Measurements from ENCODE around the gene NR2C2AP.
"Not testable (repeated sequence)": the region's sequence is repeated elsewhere in the genome, so short reads cannot be mapped to it uniquely, and the experiment has no call there.

NR2C2AP gene

GRCh38 chr19:19203012-19203856, at the start of gene NR2C2AP:
NR2C2AP (minus strand) TSS chr19:19203414; CDS start chr19:19203060, 354 bp downstream.
- DNase-seq, result peak; percentile 94

GRCh38 chr19:19250196-19250801, 47.1 kb upstream of the NR2C2AP start:
- DNase-seq, result no peak

- no peak for DNase-seq
Observed at GRCh38 chr19:19240476-19240875, 37.3 kb upstream of the NR2C2AP start.

- DNase-seq, result no peak
Observed at GRCh38 chr19:19239675-19240074, 36.5 kb upstream of the NR2C2AP start.

GRCh38 chr19:19238126-19238894, 35.1 kb upstream of the NR2C2AP start:
- no peak for DNase-seq

GRCh38 chr19:19236173-19236572, 33.0 kb upstream of the NR2C2AP start:
- DNase-seq, result no peak

GRCh38 chr19:19234220-19234816, 31.1 kb upstream of the NR2C2AP start:
- DNase-seq, result no peak

- no peak for DNase-seq
Observed at GRCh38 chr19:19232261-19232721, 29.1 kb upstream of the NR2C2AP start.

GRCh38 chr19:19230999-19231398, 27.8 kb upstream of the NR2C2AP start:
- DNase-seq, result no peak

GRCh38 chr19:19229701-19230100, 26.5 kb upstream of the NR2C2AP start:
- no peak for DNase-seq

GRCh38 chr19:19227217-19227616, 24.0 kb upstream of the NR2C2AP start:
- no peak for DNase-seq

GRCh38 chr19:19226663-19227062, 23.4 kb upstream of the NR2C2AP start:
- DNase-seq, result no peak

GRCh38 chr19:19226204-19226603, 23.0 kb upstream of the NR2C2AP start:
- no peak for DNase-seq

- DNase-seq, result peak; percentile 78
Observed at GRCh38 chr19:19224852-19225494, 21.8 kb upstream of the NR2C2AP start.

GRCh38 chr19:19224150-19224851, 21.1 kb upstream of the NR2C2AP start:
- no peak for DNase-seq

GRCh38 chr19:19223636-19224035, 20.4 kb upstream of the NR2C2AP start:
- DNase-seq, result no peak

GRCh38 chr19:19223060-19223459, 19.8 kb upstream of the NR2C2AP start:
- DNase-seq, result no peak

- DNase-seq, result not testable (repeated sequence)
Observed at GRCh38 chr19:19221000-19221399, 17.8 kb upstream of the NR2C2AP start.

- no peak for DNase-seq
Observed at GRCh38 chr19:19218911-19219310, 15.7 kb upstream of the NR2C2AP start.

- DNase-seq, result no peak
Observed at GRCh38 chr19:19217099-19217498, 13.9 kb upstream of the NR2C2AP start.

- DNase-seq, result no peak
Observed at GRCh38 chr19:19215792-19216191, 12.6 kb upstream of the NR2C2AP start.

- no peak for DNase-seq
Observed at GRCh38 chr19:19214892-19215291, 11.7 kb upstream of the NR2C2AP start.

All from activated naive CD4-positive, alpha-beta T cell treated with anti-CD3 and anti-CD28 coated beads, Interleukin-2, amount 50 U/mL, for 16 hours (primary cell).